Activated effector memory CD4-positive, alpha-beta T cell treated with Interleukin-2 at 50 U/mL for 16 hours (primary cell): ENCODE results near the gene SCNN1G.
"Not testable (repeated sequence)": the region's sequence is repeated elsewhere in the genome, so short reads cannot be mapped to it uniquely, and the experiment has no call there.

Experiments used
- DNase-seq: peaks from one replicate; pipeline ENCODE4 v3.0.0-alpha.2; 2020

SCNN1G gene

DNA sequence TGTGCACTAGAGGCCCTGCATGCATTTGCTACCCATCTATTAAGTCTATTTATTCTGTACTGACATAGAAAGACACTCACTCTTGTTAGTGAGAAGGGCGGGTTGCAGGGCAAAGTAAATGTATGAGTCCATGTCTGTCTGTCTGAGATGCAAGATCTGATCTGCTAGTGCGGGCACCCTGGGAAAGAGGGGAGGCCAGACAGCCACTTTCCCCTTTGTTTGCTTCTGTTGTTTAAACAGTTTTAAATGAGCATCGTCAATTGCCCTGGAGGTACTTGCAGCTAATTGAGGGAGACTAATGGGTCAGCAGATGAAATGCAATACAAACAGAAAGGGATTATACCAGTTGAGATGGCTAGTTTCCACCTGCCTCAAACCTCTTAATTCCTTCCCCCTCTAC, 24.9 kb downstream of the SCNN1G start:
- no peak for DNase-seq

DNA sequence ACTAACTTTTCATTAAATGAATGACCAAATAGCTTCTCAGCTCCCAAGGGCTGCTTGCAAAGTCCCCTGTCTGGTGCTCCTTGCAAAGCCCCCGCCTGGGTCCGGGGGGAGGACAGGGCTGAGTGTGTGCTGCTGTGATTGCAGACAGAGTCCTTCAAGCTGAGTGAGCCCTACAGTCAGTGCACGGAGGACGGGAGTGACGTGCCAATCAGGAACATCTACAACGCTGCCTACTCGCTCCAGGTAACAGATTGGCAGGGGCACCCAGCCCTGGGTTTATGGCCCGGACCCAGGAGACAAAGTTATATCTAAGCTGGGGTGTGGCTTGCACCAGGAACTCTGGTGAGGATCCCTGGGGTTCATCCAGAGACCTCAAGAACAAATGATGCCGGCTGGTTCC, 27.1 kb downstream of the SCNN1G start:
- no peak for DNase-seq

DNA sequence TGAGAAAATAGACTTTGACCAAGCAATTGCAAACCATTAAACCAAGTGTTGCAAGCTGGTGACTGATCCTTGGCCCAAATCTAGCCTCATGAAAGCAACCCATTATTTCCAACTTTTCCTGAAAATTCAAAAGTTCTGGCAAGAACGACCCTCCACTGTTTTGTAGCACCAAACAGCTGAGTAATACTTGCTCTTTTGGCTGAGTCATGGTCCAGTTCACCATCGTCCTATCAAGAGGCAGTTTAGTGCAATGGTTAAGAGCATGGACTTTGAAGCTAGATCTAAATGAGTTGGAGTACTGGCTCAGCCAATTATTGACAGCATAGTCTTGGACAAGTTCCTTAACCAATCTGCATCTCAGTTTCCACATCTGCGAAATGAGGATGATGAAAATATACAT, 31.3 kb downstream of the SCNN1G start:
- DNase-seq = no peak

DNA sequence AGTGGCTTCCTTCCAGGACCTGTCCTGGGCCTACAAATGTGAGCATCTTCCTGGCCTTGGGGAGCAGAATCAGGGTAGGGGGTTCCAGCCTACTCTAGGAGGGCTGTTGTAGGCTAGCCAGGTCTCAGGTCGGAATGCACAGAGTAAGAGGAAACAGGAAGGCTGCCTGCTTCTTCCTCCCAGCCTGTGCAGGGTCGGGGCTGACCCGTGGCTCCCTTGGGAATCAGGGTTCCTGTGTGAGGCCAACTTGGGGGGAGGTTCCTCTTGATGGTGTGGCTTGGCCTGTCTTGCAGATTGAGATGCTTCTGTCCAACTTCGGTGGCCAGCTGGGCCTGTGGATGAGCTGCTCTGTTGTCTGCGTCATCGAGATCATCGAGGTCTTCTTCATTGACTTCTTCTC, 32.3 kb downstream of the SCNN1G start:
- no peak for DNase-seq

DNA sequence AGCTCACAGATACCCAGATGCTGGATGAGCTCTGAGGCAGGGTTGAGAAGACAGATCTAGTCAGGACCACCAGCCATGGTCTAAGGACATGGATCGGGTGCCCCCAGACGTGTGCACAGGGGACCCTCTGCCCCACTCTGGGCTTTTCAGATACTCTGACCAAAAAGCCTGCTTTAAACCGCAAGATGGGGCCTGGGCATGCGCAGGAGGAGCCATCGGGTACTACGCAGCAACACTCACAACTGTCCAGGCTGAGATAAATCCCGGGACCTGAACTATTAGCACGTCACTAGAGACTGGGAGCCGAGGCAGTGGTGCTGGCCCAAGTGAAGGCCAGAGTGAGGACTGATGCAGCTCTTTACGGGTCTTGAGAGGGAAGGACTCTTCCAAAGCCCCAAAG, 32.9 kb downstream of the SCNN1G start:
- DNase-seq = no peak

DNA sequence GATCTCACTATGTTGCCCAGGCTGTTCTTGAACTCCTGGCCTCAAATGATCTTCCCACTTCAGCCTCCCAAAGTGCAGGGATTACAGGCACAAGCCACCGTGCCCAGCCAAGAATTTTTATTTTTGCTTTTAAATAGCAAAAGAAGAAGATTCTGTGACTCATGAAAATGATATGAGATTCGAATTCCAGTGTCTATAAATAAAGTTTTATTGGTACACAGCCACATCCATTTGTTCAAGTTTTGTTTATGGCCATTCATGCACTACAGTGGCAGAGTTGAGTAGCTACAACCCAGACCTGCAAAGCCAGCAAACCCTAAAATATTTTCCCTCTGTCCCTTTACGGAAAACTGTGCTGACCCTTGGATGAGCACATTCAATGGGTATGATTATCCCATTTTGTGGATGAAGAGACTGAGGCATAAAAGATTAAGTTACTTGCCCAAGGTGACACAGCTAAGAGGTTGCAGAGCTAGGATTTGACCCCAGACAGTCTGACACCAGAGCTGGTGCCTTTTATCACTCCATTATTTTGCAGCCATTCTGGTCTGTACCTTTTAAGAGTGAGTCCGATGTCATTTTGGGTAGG, 34.2 kb downstream of the SCNN1G start:
- no peak for DNase-seq

DNA sequence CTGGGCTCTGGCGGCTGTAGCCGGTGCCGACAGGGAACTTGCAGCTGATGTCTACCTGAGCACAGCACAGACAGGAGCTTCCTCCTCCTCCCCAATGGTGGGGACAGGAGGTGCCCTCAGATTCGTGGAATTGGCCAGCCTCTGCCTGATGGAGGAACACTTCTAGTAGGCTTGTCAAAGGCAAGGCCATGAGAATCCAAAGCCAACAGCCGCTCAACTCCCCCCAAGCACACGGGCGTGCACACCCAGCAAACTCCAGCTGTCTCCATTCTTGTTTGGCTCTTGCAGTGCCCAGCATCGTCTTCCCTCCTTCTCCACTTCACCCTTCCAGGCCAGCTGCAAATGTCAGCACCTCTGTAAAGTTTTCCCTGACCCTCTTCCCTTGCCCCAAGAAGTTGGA, 35.1 kb downstream of the SCNN1G start:
- no peak for DNase-seq

DNA sequence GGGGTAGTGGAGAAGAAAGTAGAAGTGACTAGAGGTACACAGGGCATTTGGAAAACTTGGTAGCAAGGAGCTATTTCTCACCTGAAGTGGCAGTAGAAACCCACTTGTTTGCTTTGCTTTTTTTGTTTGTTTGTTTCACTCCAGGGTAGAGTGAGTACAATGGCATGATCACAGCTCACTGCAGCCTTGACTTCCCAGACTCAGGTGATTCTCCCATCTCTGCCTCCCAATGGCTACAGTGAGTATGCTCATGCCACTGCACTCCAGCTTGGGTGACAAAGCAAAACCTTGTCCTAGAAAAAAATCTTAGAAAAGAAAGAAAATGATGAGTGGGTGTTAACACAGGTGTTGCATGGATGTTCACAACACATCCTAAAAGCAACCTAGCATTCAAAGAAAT, 40.4 kb downstream of the SCNN1G start:
- DNase-seq = no peak

DNA sequence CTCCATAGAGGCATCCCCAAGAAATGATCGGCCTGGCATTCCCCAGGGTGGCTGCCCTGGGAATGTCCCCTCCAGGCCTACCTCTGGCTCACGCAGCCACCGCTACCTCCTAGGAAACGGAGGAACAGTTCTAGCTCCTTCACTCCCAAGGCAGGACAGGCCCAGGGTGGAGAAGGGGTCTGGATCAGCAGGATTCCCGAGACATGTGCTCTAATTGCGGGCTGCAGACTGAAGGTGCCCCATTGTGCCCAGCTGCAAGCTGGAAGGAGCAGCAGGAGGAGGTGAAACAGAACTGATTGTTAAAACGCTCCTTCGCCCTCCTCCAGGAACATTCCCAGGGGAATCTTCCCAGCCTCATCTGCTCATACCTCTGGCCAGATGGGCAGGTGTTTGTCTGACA, 40.8 kb downstream of the SCNN1G start:
- DNase-seq = no peak

DNA sequence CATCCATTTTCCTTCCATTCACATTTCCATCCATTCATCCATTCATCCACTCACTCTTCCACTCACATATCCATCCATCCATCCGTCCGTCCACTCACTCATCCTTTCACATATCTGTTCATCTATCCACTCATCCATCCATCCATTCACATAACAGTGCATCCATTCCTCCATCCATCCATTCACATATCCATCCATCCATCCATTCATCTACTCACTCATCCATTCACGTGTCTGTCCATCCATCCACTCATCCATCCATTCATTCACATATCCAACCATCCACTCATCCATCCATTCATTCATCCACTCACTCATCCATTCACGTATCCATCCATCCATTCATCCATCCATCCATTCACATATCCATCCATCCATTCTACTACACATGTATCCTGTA, 42.6 kb downstream of the SCNN1G start:
- DNase-seq = no peak

DNA sequence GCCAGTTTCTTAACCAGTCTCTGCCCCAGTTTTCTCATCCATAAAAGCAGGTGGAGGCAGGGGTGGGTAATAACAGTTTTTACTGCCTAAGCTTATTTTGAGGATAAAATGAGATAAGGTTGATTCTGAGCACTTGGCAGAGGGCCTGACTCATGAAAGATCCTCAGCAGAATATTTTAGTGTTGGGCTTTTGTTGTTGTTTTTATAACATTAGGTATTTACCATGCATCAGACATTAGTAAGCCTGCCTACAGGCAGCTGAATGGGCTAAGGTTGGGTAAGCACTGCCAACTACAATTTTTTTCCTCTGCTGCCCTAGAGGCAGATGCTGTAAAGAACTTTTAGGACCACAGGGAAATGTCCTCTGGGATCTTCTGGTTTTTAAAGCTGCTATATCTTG, 43.1 kb downstream of the SCNN1G start:
- DNase-seq = no peak

DNA sequence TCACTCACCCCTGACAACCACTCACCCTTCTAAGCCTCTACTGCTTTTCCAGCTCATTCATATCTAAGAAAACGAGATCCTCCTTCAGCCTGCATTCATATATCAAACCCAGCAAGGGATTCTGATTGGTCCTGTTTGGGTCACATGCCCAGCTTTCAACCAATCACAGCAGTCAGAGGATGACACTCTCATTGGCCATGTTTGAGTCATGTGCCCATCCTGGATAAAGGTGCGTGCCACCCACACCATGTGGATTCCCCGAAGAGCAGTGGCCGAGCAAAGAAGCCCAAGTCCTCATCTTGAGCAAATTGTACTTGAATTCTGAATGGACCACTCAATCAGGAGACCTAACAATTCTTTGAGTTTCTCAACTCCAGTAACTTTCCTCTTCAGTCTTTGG, 45.0 kb downstream of the SCNN1G start:
- no peak for DNase-seq

DNA sequence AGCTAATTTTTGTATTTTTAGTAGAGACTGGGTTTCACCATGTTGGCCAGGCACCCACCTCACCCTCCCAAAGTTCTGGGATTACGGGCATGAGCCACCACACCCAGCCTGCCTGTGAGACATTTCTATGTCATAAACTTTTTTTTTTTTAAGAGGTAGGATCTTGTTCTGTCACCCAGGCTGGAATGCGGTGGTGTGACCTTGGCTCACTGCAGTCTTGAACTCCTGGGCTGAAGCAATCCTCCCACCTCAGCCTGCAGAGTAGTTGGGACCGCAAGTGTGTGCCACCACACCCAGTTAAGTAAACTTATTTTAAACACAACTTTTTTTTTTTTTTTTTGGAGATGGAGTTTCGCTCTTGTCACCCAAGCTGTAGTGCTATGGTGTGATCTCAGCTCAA, 47.2 kb downstream of the SCNN1G start:
- DNase-seq = no peak

DNA sequence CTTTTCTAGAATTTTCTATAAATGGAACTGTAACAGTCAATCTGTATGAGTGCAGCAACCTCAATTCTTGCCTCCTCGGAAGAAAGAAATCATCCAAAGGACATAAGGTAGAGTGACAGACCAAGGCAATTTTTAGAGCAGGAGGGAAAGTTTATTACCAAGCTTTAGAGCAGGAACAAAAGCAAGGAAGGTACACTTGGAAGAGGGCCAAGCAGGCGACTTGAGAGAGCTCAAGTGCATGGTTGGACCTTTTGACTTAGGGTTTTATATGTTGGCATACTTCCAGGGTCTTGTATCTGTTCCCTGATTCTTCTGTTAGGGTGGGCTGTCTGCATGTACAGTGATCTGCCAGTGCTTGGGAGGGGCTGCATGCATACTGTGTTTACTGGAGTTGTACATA, 50.3 kb downstream of the SCNN1G start:
- DNase-seq = no peak

DNA sequence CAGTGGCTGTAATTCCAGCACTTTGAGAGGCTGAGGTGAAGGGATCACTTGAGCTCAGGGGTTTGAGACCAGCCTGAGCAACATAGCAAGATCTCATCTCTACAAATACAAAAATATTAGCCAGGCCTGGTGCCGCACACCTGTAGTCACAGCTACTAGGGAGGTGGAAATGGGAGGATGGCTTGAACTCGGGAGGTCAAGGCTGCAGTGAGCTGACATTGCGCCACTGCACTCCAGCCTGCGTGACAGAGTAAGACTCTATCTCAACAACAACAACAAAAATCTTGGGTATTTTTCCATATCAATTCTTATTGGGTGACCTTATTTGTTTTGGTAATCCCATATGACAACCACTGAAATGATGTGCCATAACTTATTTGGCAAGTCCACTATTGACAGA, 52.6 kb downstream of the SCNN1G start:
- no peak for DNase-seq

DNA sequence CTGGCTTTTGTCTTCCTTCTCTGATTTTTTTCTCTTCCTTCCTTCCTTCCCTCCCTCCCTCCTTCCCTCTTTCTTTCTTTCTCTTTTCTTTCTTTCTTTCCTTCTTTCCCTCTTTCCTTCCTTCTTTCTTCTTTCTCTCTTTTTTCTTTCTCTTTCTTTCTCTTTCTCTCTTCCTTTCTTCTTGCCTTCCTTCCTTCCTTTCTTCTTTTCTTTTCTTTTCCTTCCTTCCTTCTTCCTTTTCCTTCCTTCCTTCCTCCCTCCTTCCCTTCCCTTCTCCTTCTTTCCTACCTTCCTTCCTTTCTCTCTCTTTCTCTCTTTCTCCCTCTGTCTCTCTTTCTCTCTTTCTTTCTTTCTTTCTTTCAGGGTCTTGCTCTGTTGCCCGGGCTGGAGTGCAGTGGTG, 54.4 kb downstream of the SCNN1G start:
- DNase-seq = no peak

DNA sequence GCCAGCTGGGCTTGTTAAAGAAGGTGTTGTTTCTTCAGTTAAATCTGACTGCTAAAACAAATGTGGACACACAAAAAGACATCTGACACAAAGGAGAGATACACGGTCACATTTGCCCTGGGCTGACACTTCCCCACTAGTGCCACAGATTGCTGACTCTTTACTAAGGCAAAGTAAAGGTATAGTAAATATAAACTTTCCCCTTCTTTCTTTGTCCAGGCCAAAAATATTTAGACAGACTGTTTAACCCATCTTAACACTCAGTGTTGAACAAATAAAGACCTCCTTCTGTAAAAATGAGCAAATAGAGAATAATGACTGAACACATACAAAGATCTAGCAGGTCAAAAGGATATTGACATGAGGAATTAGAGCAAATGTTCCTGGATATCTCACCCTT, 58.4 kb downstream of the SCNN1G start:
- DNase-seq = no peak

DNA sequence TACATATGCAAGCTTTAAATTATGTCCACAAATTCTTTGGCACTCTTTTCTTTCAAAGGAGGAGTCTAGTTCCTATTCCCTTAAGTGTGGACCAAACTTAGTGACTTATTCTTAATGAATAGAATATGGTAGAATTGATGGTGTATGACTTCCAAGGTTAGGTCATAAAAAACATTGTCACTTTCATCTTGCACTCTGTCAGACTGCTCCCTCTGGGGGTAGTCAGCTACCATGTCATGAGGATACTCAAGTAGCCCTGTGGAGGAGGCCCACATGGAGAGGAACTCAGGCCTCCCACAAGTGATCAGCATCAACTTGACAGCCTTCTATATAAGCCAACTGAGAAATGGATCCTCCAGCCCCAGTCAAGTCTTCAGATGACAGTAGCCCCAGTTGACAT, 61.6 kb downstream of the SCNN1G start:
- DNase-seq = no peak

DNA sequence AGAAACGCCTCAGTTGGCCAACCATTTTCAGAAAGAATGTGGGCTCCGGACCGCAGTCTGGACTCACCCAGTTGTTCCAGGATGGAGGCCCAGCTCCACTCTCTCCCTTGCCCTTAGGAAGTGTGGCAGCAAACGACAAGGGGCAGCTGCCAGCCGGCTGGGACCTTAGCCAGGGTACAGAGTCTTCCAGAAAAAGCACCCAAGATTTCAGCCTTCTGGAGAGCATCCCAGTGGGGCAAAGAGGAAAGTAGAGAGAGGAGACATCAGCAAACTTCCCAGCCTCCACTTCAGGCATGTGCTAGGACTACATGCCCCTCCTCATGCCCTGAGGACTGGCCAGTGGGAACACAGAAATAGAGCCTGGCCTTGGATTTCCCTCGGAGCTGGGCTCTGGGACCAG, 62.7 kb downstream of the SCNN1G start:
- DNase-seq = no peak

DNA sequence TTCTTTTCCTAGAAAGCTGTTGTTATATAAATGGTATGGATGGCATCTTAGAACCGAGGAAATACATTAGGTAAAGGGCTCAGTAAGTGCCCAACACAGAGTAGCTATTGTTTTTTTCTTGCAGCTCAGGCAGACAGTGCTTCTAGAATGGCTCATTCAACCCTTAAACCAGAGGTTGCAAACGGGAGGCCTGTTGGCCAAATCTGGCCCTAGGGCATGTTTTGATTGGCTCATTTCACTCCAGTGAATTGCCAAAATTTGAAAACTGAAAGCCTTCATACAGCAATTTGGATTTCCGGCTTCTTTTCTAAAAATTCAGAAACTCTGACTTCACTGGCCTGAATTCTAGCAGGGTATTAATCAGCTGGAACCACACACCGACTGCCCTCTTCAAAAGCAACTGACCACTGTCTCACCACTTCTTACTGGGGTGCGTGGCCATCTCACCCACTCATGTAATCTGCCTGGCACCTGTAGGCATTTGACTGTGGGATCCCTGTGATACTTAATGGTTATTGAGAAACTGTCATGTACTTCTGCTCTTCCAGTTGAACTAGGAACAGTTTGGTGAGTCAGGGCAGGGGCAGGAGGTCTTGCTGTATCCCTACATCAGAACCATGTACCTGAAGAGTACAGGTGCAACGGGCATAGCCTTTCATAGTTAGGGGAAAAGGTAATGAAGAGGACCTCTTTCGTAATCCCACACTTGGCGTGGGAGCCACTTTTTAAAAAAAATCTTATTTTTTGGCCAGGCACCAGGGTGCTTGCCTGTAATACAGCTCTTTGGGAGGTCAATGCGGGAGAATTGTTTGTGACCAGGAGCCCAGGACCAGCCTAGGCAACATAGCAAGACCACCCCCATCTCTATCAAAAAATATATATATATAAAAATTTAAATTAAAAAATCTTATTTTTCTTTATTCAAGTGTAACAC, 66.0 kb downstream of the SCNN1G start:
- no peak for DNase-seq

DNA sequence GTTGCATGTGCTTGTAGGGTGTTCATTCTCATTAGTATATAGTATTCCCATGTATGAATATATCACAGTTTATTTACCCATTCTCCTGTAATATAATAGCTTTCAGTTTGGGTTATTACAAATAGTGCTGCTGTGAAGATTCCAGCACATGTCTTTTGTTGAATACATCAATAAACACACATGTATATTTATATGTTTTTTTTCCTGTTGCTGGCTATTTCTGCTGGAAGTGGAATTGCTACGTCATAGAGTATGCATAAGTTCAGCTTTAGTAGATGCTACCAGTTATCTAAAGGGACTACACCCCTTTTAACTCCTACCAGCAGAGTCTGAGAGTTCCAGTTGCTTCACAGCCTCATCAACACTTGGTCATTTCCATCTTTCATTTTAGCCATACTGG, 67.3 kb downstream of the SCNN1G start:
- DNase-seq = no peak

DNA sequence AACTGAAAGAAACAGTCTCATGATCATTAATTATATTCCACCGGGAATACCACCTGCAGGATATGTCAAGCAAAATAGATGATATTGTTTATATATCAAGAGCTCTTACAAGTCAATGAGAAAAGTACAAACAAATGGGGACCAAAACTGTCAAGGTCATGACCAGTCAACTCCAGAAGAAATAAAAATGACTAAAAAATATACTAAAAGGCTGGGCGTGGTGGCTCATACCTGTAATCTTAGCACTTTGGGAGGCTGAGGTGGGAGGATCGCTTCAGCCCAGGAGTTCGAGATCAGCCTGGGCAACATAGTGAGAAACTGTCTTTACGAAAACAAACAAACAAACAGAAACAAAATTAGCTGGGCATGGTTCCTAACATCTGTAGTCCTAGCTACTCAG, 69.8 kb downstream of the SCNN1G start:
- no peak for DNase-seq

DNA sequence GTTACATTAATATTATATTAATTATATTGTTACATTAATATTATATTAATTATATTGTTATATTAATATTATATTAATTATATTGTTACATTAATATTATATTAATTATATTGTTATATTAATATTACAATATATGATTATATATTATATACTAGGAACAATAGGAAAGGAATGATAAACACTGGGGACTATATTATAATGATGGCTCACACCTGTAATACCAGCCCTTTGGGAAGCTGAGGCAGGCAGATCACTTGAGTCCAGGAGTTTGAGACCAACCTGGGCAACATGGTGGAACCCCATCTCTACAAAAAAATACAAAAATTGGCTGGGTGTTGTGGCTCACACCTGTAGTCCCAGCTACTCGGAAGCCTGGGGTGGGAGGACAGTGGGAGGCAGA, 71.1 kb downstream of the SCNN1G start:
- not testable (repeated sequence) for DNase-seq

DNA sequence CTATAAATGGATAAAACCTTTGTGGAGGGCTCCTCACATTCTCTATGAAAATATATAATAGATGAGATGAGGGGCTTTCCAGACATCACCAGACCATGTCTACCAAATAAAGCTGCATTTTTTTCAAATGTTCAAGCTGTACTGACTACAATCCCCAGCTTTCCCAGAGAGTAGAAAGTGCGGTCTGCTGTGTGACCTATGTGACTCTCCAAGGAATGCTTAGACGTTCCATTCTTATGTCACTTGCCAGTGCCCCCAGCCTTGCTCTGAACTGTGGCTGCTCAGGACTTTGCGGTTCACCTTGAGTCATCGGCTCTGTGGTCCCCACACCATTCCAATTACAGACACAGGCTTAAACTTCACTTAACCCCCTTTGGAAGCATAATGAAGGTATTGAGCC, 71.8 kb downstream of the SCNN1G start:
- DNase-seq = no peak

DNA sequence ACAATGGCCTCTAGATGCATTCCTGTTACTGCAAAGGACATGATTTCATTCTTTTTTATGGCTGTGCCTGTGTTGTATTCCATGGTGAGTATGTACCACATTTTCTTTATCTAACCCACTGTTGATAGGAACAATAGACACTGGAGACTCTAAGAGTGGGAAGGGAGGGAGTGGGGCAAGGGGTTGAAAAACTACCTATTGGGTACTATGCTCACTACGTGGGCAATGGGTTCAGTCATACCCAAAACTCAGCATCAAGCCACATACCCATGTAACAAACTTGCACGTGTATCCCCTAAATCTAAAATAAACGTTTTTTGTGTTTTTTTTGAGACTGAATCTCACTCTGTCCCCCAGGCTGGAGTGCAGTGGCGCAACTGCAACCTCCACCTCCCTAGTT, 72.5 kb downstream of the SCNN1G start:
- DNase-seq = no peak
